ENCODE data around the gene SPTLC1. TPM values are rescaled to one million over a fixed set of nuclear protein-coding genes. Genes with fewer than 3 reads are reported as not detected.

The SPTLC1 gene, protein sequence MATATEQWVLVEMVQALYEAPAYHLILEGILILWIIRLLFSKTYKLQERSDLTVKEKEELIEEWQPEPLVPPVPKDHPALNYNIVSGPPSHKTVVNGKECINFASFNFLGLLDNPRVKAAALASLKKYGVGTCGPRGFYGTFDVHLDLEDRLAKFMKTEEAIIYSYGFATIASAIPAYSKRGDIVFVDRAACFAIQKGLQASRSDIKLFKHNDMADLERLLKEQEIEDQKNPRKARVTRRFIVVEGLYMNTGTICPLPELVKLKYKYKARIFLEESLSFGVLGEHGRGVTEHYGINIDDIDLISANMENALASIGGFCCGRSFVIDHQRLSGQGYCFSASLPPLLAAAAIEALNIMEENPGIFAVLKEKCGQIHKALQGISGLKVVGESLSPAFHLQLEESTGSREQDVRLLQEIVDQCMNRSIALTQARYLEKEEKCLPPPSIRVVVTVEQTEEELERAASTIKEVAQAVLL
- total RNA-seq = 49.4 TPM
- 44.3 TPM for polyA plus RNA-seq
- long read RNA-seq, donor 1, partial matches to known transcripts = 0 of 3 reads
- long read RNA-seq, donor 1, other reads (novel, unspliced or antisense) = 0 of 3 reads
- long read RNA-seq, donor 2 = 0 reads
- long read RNA-seq, donor 3, transcript SPTLC1-201 (15 exons, 1,894 nt) = major isoform, 7 of 20 reads
- long read RNA-seq, donor 3, partial matches to known transcripts = 9 of 20 reads
- long read RNA-seq, donor 3, other reads (novel, unspliced or antisense) = 0 of 20 reads
- long read RNA-seq, donor 4, transcript SPTLC1-201 (15 exons, 1,894 nt) = major isoform, 5 of 7 reads
- long read RNA-seq, donor 4, partial matches to known transcripts = 0 of 7 reads
- long read RNA-seq, donor 4, other reads (novel, unspliced or antisense) = 0 of 7 reads
- long read RNA-seq, donor 5, transcript SPTLC1-201 (15 exons, 1,894 nt) = major isoform, 10 of 17 reads
- long read RNA-seq, donor 5, partial matches to known transcripts = 0 of 17 reads
- long read RNA-seq, donor 5, other reads (novel, unspliced or antisense) = 0 of 17 reads
- long read RNA-seq, donor 6, transcript SPTLC1-201 (15 exons, 1,894 nt) = major isoform, 15 of 18 reads
- long read RNA-seq, donor 6, partial matches to known transcripts = 0 of 18 reads
- long read RNA-seq, donor 6, other reads (novel, unspliced or antisense) = 0 of 18 reads
- long read RNA-seq, donor 7, transcript SPTLC1-201 (15 exons, 1,894 nt) = major isoform, 8 of 11 reads
- long read RNA-seq, donor 7, partial matches to known transcripts = 0 of 11 reads
- long read RNA-seq, donor 7, other reads (novel, unspliced or antisense) = 0 of 11 reads
- long read RNA-seq, donor 8, transcript SPTLC1-201 (15 exons, 1,894 nt) = major isoform, 6 of 6 reads
- long read RNA-seq, donor 8, partial matches to known transcripts = 0 of 6 reads
- long read RNA-seq, donor 8, other reads (novel, unspliced or antisense) = 0 of 6 reads
- long read RNA-seq, donor 9, transcript SPTLC1-201 (15 exons, 1,894 nt) = major isoform, 6 of 9 reads
- long read RNA-seq, donor 9, partial matches to known transcripts = 0 of 9 reads
- long read RNA-seq, donor 9, other reads (novel, unspliced or antisense) = 0 of 9 reads
- long read RNA-seq, donor 10, transcript SPTLC1-201 (15 exons, 1,894 nt) = major isoform, 5 of 6 reads
- long read RNA-seq, donor 10, partial matches to known transcripts = 0 of 6 reads
- long read RNA-seq, donor 10, other reads (novel, unspliced or antisense) = 0 of 6 reads

DNA sequence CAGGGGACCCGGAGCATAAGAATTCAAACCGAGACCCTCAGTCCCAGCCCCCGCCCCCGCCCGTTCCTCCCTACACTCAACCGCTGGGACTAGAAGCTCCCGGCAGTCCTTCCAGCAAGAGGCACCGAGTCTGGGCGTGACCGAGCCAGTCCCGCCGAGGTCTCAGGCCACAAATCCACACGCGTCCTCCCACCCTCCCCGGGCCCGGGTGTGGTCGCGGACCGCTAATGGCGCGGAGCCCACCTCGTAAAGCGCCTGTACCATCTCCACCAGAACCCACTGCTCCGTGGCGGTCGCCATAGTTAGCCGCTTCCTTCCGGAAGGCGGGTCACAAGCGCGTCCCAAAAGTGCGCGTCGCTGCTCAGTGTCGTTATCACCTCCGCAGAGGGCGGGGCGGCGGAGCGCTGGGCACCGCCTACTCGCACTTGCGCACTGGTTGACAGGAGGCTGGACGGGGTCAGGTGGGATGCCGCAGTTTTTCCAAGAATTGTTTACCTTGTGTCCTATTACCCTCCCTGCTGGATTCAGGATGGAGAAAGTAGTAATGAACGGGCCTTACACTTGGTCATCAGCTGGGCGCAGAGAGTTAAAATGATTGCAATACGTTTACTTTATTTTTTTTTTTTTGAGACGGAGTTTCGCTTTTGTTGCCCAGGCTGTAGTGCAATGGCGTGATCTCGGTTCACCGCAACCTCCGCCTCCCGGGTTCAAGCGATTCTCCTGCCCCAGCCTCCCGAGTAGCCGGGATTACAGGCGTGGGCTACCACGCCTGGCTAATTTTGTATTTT is at the start of gene SPTLC1:
Gene SPTLC1, minus strand, starts transcription at position 343 of the 788 bp plus-strand sequence. Its CDS starts 43 bp downstream, at position 300.
- peak; percentile 91 to 98 (median 95) for DNase-seq (ENCODE audit: low read depth in 6 of 9, low spot score in 9 of 9)
- H3K4me3 ChIP-seq (ENCODE audit: low read length in 2 of 2) = peak within 1 kb of the TSS; percentile 82 to 88
- peaks cover 0 to 6% of the 10 kb centered on the region in 2 donors for H3K36me3 ChIP-seq (ENCODE audit: control insufficient read depth in 2 of 2, insufficient read depth in 2 of 2, low read length in 1 of 2)
- H3K27ac ChIP-seq (ENCODE audit: low read depth in 1 of 2, low read length in 1 of 2) = peak within 1 kb of the TSS; percentile 72 to 87
- under 1% methylated on average over 60 of the region's 60 CpGs for WGBS
- no peaks in the 10 kb centered on the region for H3K9me3 ChIP-seq (ENCODE audit: control insufficient read depth in 2 of 2, insufficient read depth in 1 of 2, low read length in 1 of 2)
- H3K27me3 ChIP-seq (ENCODE audit: control insufficient read depth in 2 of 2, insufficient read depth in 1 of 2, low read length in 1 of 2) = no peaks in the 10 kb centered on the region
- H3K4me1 ChIP-seq (ENCODE audit: control insufficient read depth in 2 of 2, insufficient read depth in 2 of 2, low read length in 2 of 2) = peaks cover 7 to 10% of the 10 kb centered on the region in 2 donors

DNA sequence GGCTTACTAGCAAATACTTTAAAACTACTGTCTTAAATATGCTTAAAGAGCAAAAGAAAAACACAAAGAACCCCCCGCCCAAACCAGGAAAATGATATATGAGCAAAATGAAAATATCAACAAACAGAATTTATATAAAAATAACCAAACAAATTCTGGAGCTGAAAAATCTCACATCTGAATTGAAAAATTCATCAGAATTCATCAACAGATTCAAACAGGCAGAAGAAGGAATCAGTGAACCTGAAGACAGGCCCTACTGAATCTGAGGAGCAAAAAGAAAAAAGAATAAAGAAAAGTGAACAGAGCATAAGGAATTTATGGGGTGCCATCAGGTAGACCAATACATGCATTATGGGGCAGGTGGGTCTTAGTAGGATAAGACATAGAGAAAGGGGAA is 49.8 kb upstream of the SPTLC1 start:
- no peaks in the 10 kb centered on the region for H3K36me3 ChIP-seq (ENCODE audit: control insufficient read depth in 2 of 2, insufficient read depth in 2 of 2, low read length in 1 of 2)
- no peak overlapping the region for H3K27ac ChIP-seq (ENCODE audit: low read depth in 1 of 2, low read length in 1 of 2)
- H3K4me1 ChIP-seq (ENCODE audit: control insufficient read depth in 2 of 2, insufficient read depth in 2 of 2, low read length in 2 of 2) = no peaks in the 10 kb centered on the region
- no peaks in the 10 kb centered on the region for H3K9me3 ChIP-seq (ENCODE audit: control insufficient read depth in 2 of 2, insufficient read depth in 1 of 2, low read length in 1 of 2)
- 95% methylated on average over 1 of the region's 1 CpG for WGBS
- no peak for DNase-seq (ENCODE audit: low read depth in 6 of 9, low spot score in 9 of 9)
- no peaks in the 10 kb centered on the region for H3K27me3 ChIP-seq (ENCODE audit: control insufficient read depth in 2 of 2, insufficient read depth in 1 of 2, low read length in 1 of 2)
- no peak overlapping the region for H3K4me3 ChIP-seq (ENCODE audit: low read length in 2 of 2)

DNA sequence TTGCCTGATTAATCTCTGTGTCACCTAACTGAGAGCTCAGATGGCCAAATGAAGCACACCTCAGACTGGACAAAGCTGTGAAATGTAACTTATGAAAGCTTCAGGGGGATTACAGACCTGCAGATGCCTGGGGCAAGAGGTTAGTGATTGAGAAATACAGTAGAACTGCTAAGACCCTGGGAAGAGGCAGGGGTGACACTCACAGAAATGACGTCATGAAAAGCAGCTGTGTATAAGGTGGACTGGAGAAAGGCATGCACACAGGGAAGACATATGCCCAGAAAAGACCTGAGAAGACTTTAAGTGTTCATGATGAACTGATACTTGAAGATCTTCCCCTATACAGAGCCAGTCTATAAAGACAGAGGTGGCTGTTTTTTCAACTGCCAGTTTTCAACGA is 49.3 kb upstream of the SPTLC1 start:
- no peak overlapping the region for H3K27ac ChIP-seq (ENCODE audit: low read depth in 1 of 2, low read length in 1 of 2)
- DNase-seq (ENCODE audit: low read depth in 6 of 9, low spot score in 9 of 9) = no peak
- H3K36me3 ChIP-seq (ENCODE audit: control insufficient read depth in 2 of 2, insufficient read depth in 2 of 2, low read length in 1 of 2) = no peaks in the 10 kb centered on the region
- no peaks in the 10 kb centered on the region for H3K27me3 ChIP-seq (ENCODE audit: control insufficient read depth in 2 of 2, insufficient read depth in 1 of 2, low read length in 1 of 2)
- H3K4me3 ChIP-seq (ENCODE audit: low read length in 2 of 2) = no peak overlapping the region
- WGBS = 95% methylated on average over 2 of the region's 2 CpGs
- H3K4me1 ChIP-seq (ENCODE audit: control insufficient read depth in 2 of 2, insufficient read depth in 2 of 2, low read length in 2 of 2) = no peaks in the 10 kb centered on the region
- H3K9me3 ChIP-seq (ENCODE audit: control insufficient read depth in 2 of 2, insufficient read depth in 1 of 2, low read length in 1 of 2) = no peaks in the 10 kb centered on the region

DNA sequence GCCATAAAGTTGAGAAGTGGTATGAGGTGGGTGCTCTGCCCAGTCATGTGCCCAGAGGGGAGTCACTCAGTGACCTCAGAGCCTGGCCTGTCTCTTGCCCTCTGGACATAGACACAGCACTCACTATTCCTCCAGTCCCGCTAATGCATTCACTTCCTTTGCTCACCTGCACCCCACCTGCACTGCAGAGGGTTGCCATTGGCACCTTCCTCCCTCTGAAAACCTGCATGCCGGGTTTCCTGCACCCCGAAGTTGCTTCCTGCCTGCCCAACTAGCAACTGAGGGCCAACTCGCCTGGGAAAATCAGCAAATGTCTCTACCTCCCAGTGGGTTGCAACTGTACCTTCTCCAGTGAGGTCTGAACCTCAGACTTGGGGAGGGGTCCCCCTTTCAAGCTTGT is 48.1 kb upstream of the SPTLC1 start:
- no peaks in the 10 kb centered on the region for H3K27me3 ChIP-seq (ENCODE audit: control insufficient read depth in 2 of 2, insufficient read depth in 1 of 2, low read length in 1 of 2)
- DNase-seq (ENCODE audit: low read depth in 6 of 9, low spot score in 9 of 9) = no peak
- no peak overlapping the region for H3K27ac ChIP-seq (ENCODE audit: low read depth in 1 of 2, low read length in 1 of 2)
- H3K4me1 ChIP-seq (ENCODE audit: control insufficient read depth in 2 of 2, insufficient read depth in 2 of 2, low read length in 2 of 2) = no peaks in the 10 kb centered on the region
- H3K9me3 ChIP-seq (ENCODE audit: control insufficient read depth in 2 of 2, insufficient read depth in 1 of 2, low read length in 1 of 2) = no peaks in the 10 kb centered on the region
- 87% methylated on average over 4 of the region's 4 CpGs for WGBS
- H3K36me3 ChIP-seq (ENCODE audit: control insufficient read depth in 2 of 2, insufficient read depth in 2 of 2, low read length in 1 of 2) = no peaks in the 10 kb centered on the region
- no peak overlapping the region for H3K4me3 ChIP-seq (ENCODE audit: low read length in 2 of 2)

DNA sequence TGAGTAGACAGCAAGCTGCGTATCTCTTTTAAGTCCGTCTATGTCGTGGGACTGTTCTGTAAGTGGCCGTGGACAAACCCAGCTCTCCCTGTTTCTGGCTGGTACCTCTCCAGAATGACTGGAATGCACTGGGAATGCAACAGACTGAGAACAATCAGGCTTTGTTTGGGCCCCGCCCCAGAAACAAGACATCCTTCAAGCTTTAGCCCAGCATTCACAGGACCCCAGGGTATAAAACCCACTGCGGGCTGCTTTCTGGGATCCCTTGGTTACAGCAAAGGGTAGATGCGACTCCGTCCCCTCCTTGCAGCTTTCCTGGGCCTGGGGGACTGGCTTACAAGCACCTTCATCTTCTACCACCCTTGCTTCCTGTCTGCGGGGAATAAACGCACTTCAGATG is 45.6 kb upstream of the SPTLC1 start:
- Histone ChIP-seq H3K4me3 (ENCODE audit: low read length in 2 of 2) (no peak overlapping the region), H3K4me1 (ENCODE audit: control insufficient read depth in 2 of 2, insufficient read depth in 2 of 2, low read length in 2 of 2) (no peaks in the 10 kb centered on the region), H3K9me3 (ENCODE audit: control insufficient read depth in 2 of 2, insufficient read depth in 1 of 2, low read length in 1 of 2) (no peaks in the 10 kb centered on the region), H3K36me3 (ENCODE audit: control insufficient read depth in 2 of 2, insufficient read depth in 2 of 2, low read length in 1 of 2) (no peaks in the 10 kb centered on the region), H3K27me3 (ENCODE audit: control insufficient read depth in 2 of 2, insufficient read depth in 1 of 2, low read length in 1 of 2) (no peaks in the 10 kb centered on the region), H3K27ac (ENCODE audit: low read depth in 1 of 2, low read length in 1 of 2) (no peak overlapping the region)
- 92% methylated on average over 10 of the region's 10 CpGs for WGBS
- DNase-seq (ENCODE audit: low read depth in 6 of 9, low spot score in 9 of 9) = no peak

DNA sequence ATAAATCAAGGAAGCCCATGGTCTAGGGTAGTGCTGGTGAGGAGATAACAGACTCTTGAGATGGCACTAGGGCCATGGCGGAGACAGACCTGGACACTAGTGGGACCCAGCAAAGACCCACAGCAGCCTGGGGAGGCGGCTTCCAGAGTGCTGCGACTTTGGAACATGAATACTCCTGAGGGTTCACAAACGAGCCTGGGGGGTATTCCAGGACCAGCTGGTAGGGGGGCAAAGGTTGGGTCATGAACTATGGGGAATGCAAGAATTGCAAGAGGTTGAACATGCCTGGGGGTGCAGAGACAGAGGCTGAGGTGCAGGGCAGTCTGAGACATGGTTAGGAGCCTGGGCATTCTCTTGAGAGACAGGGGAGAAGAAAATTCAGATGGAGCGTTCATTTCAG is 43.8 kb upstream of the SPTLC1 start:
- Histone ChIP-seq H3K4me1 (ENCODE audit: control insufficient read depth in 2 of 2, insufficient read depth in 2 of 2, low read length in 2 of 2) (no peaks in the 10 kb centered on the region), H3K27ac (ENCODE audit: low read depth in 1 of 2, low read length in 1 of 2) (no peak overlapping the region), H3K9me3 (ENCODE audit: control insufficient read depth in 2 of 2, insufficient read depth in 1 of 2, low read length in 1 of 2) (no peaks in the 10 kb centered on the region), H3K36me3 (ENCODE audit: control insufficient read depth in 2 of 2, insufficient read depth in 2 of 2, low read length in 1 of 2) (no peaks in the 10 kb centered on the region), H3K4me3 (ENCODE audit: low read length in 2 of 2) (no peak overlapping the region), H3K27me3 (ENCODE audit: control insufficient read depth in 2 of 2, insufficient read depth in 1 of 2, low read length in 1 of 2) (no peaks in the 10 kb centered on the region)
- WGBS = 93% methylated on average over 5 of the region's 5 CpGs
- DNase-seq (ENCODE audit: low read depth in 6 of 9, low spot score in 9 of 9) = no peak

DNA sequence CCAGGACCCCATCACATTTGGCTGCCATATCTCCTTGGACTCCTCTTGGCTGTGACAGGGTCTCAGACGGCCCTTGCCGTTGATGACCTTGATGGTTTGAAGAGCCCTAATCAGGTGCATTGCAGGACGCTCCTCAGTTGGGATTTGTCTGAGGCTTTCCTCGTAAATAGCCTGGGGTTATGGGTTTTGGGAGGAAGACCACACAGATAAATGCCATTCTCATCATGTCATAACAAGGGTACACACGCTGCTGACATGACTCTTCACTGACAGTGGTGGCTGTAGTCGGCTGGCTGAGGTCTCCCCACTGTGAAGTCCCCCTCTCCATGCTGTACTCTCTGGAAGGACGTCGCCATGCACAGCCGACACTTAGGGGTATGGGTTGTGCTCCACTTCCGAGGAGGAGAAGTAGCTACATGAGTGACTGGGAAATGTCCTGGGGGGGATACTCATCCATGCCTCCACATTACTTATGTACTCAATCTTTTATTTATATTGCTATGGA is 42.9 kb upstream of the SPTLC1 start:
- H3K27ac ChIP-seq (ENCODE audit: low read depth in 1 of 2, low read length in 1 of 2) = no peak overlapping the region
- 89% methylated on average over 10 of the region's 10 CpGs for WGBS
- no peaks in the 10 kb centered on the region for H3K9me3 ChIP-seq (ENCODE audit: control insufficient read depth in 2 of 2, insufficient read depth in 1 of 2, low read length in 1 of 2)
- DNase-seq (ENCODE audit: low read depth in 6 of 9, low spot score in 9 of 9) = no peak
- H3K4me3 ChIP-seq (ENCODE audit: low read length in 2 of 2) = no peak overlapping the region
- H3K36me3 ChIP-seq (ENCODE audit: control insufficient read depth in 2 of 2, insufficient read depth in 2 of 2, low read length in 1 of 2) = no peaks in the 10 kb centered on the region
- H3K27me3 ChIP-seq (ENCODE audit: control insufficient read depth in 2 of 2, insufficient read depth in 1 of 2, low read length in 1 of 2) = no peaks in the 10 kb centered on the region
- H3K4me1 ChIP-seq (ENCODE audit: control insufficient read depth in 2 of 2, insufficient read depth in 2 of 2, low read length in 2 of 2) = no peaks in the 10 kb centered on the region
